Naive thymus-derived CD8-positive, alpha-beta T cell (primary cell): ENCODE results near the gene SPARCL1. TPM values are rescaled to one million over a fixed set of nuclear protein-coding genes. Genes with fewer than 3 reads are reported as not detected.
A peak's percentile ranks its signal among the peaks of the same experiment; 100 is the strongest.
"Not testable (repeated sequence)": the region's sequence is repeated elsewhere in the genome, so short reads cannot be mapped to it uniquely, and the experiment has no call there.

ENCODE experiments used
- ATAC-seq, 2 donors: fragments of 150-1000 bp; cut with Tn5 transposase in 1 of 2; sonication (Bioruptor Pico), chemical (Tn5 transposase) in 1 of 2; 1 replicate in 1 of 2; 2 replicates in 1 of 2; pipeline ENCODE4 v1.10.0; 2021; ENCODE audit warnings: mild to moderate bottlenecking in 2 of 2, moderate library complexity in 2 of 2
- POLR2A ChIA-PET: fragments of 350-600 bp; sonication (Branson Sonifier 250); formaldehyde crosslinking; loops from one replicate; lab custom pipeline; 2021; ENCODE audit warnings: antibody characterized with exemption; lab: Charles Lee
- DNase-seq, 10 donors: peaks; one replicate each; pipeline versions ENCODE4 v3.0.0 to v3.0.0-alpha.2; 2020 to 2022
- H3K27ac Mint-ChIP-seq, 10 donors: one replicate each; pipeline ENCODE4 v1.8.0; 2020 to 2022; ENCODE audit warnings: mild to moderate bottlenecking in 10 of 10, mixed read lengths in 10 of 10, moderate library complexity in 4 of 10, inconsistent platforms in 1 of 10
- H3K27me3 Mint-ChIP-seq, 5 donors: one replicate each; pipeline ENCODE4 v1.8.0; 2021 to 2022; ENCODE audit warnings: mixed read lengths in 5 of 5
- H3K36me3 Mint-ChIP-seq, 3 donors: one replicate each; pipeline ENCODE4 v1.8.0; 2020 to 2022; ENCODE audit warnings: mixed read lengths in 3 of 3, mild to moderate bottlenecking in 2 of 3, inconsistent platforms in 1 of 3
- H3K4me1 Mint-ChIP-seq, 4 donors: one replicate each; pipeline ENCODE4 v1.8.0; 2021 to 2022; ENCODE audit warnings: mixed read lengths in 4 of 4
- H3K4me3 Mint-ChIP-seq, 10 donors: one replicate each; pipeline ENCODE4 v1.8.0; 2020 to 2022; ENCODE audit warnings: mild to moderate bottlenecking in 10 of 10, mixed read lengths in 10 of 10, moderate library complexity in 6 of 10, inconsistent platforms in 1 of 10
- H3K9me3 Mint-ChIP-seq, 9 donors: one replicate each; pipeline ENCODE4 v1.8.0; 2020 to 2022; ENCODE audit warnings: mixed read lengths in 9 of 9, mild to moderate bottlenecking in 3 of 9, inconsistent platforms in 1 of 9, moderate library complexity in 1 of 9
- polyA plus RNA-seq, 3 donors: library from polyadenylated mRNA; unstranded; fragments of 300-500 nt; fragmentation: Illumina TruSeq; gene quantifications; one replicate each; pipeline ENCODE4 v1.2.3, GENCODE V29; 2021
- total RNA-seq, 8 experiments: library from RNA in 2 of 8; stranded (reverse) in 2 of 8; gene quantifications; one replicate each; pipeline ENCODE4 v1.2.3 and lab custom pipeline; 2021 to 2026

The SPARCL1 gene
- total and polyA plus RNA-seq, 5 experiments from 2014 or later, result not detected

- ATAC-seq (no peak), DNase-seq (no peak)
- POLR2A ChIA-PET, result no interaction called here
- Mint-ChIP-seq H3K27ac (no peak overlapping the region), H3K27me3 (peaks cover 0 to 14% (median 0%) of the 10 kb centered on the region in 5 donors), H3K36me3 (peaks cover 0 to 23% (median 0%) of the 10 kb centered on the region in 3 donors), H3K9me3 (peaks cover 0 to 13% (median 5%) of the 10 kb centered on the region in 9 donors), H3K4me1 (no peaks in the 10 kb centered on the region), H3K4me3 (no peak overlapping the region)
These were observed 37.7 kb downstream of the SPARCL1 start for GRCh38 chr4:87491436-87491835.

GRCh38 chr4:87490664-87491369, 38.4 kb downstream of the SPARCL1 start:
- ATAC-seq (no peak), DNase-seq (no peak)
- POLR2A ChIA-PET, result no interaction called here
- no peaks in the 10 kb centered on the region for H3K4me1 Mint-ChIP-seq
- H3K36me3 Mint-ChIP-seq, result peaks cover 0 to 28% (median 0%) of the 10 kb centered on the region in 3 donors
- no peak overlapping the region for H3K27ac Mint-ChIP-seq
- no peak overlapping the region for H3K4me3 Mint-ChIP-seq
- H3K27me3 Mint-ChIP-seq, result peaks cover 0 to 14% (median 0%) of the 10 kb centered on the region in 5 donors
- H3K9me3 Mint-ChIP-seq, result peaks cover 0 to 15% (median 5%) of the 10 kb centered on the region in 9 donors

- Mint-ChIP-seq H3K4me1 (no peaks in the 10 kb centered on the region), H3K27ac (no peak overlapping the region), H3K36me3 (peaks cover 0 to 29% (median 6%) of the 10 kb centered on the region in 3 donors), H3K9me3 (peaks cover 0 to 25% (median 5%) of the 10 kb centered on the region in 9 donors), H3K27me3 (peaks cover 0 to 14% (median 0%) of the 10 kb centered on the region in 5 donors), H3K4me3 (no peak overlapping the region)
- DNase-seq (no peak), ATAC-seq (no peak)
- POLR2A ChIA-PET, result no interaction called here
These were observed 39.5 kb downstream of the SPARCL1 start for GRCh38 chr4:87489678-87490077.

- H3K27me3 Mint-ChIP-seq, result peaks cover 0 to 14% (median 0%) of the 10 kb centered on the region in 5 donors
- not testable (repeated sequence) for H3K4me3 Mint-ChIP-seq
These were observed 40.5 kb downstream of the SPARCL1 start for GRCh38 chr4:87488666-87489065.

GRCh38 chr4:87483247-87483646, 45.9 kb downstream of the SPARCL1 start:
- H3K27me3 Mint-ChIP-seq, DNase-seq, H3K4me1 Mint-ChIP-seq, H3K27ac Mint-ChIP-seq, H3K4me3 Mint-ChIP-seq, ATAC-seq, POLR2A ChIA-PET: not testable (repeated sequence)
- Mint-ChIP-seq H3K9me3 (peaks cover 0 to 24% (median 0%) of the 10 kb centered on the region in 9 donors), H3K36me3 (peaks cover 0 to 18% (median 7%) of the 10 kb centered on the region in 3 donors)

More at GRCh38 chr4:87488666-87489065, 40.5 kb downstream of the SPARCL1 start:
- H3K27ac Mint-ChIP-seq, H3K4me1 Mint-ChIP-seq, ATAC-seq, POLR2A ChIA-PET, DNase-seq: not testable (repeated sequence)
- H3K9me3 Mint-ChIP-seq, result peaks cover 0 to 27% (median 2%) of the 10 kb centered on the region in 9 donors
- peaks cover 0 to 29% (median 7%) of the 10 kb centered on the region in 3 donors for H3K36me3 Mint-ChIP-seq

GRCh38 chr4:87481377-87481776, 47.8 kb downstream of the SPARCL1 start:
- Mint-ChIP-seq H3K27ac (no peak overlapping the region), H3K4me1 (no peaks in the 10 kb centered on the region), H3K9me3 (peaks cover 0 to 17% (median 0%) of the 10 kb centered on the region in 9 donors), H3K4me3 (no peak overlapping the region), H3K36me3 (peaks cover 0 to 9% (median 7%) of the 10 kb centered on the region in 3 donors), H3K27me3 (no peaks in the 10 kb centered on the region)
- DNase-seq (no peak), ATAC-seq (no peak)
- POLR2A ChIA-PET, result no interaction called here

- no peaks in the 10 kb centered on the region for H3K27me3 Mint-ChIP-seq
- no peak for ATAC-seq
These were observed 50.4 kb downstream of the SPARCL1 start for GRCh38 chr4:87478732-87479250.

GRCh38 chr4:87476934-87477333, 52.2 kb downstream of the SPARCL1 start:
- Mint-ChIP-seq H3K27me3 (no peaks in the 10 kb centered on the region), H3K9me3 (no peaks in the 10 kb centered on the region), H3K27ac (no peak overlapping the region), H3K4me1 (no peaks in the 10 kb centered on the region), H3K4me3 (no peak overlapping the region), H3K36me3 (no peaks in the 10 kb centered on the region)
- DNase-seq (no peak), ATAC-seq (no peak)
- POLR2A ChIA-PET, result no interaction called here

More at GRCh38 chr4:87478732-87479250, 50.4 kb downstream of the SPARCL1 start:
- Mint-ChIP-seq H3K27ac (no peak overlapping the region), H3K9me3 (no peaks in the 10 kb centered on the region), H3K4me1 (no peaks in the 10 kb centered on the region), H3K4me3 (no peak overlapping the region), H3K36me3 (peaks cover 0 to 4% (median 0%) of the 10 kb centered on the region in 3 donors)
- POLR2A ChIA-PET, result no interaction called here
- no peak for DNase-seq

GRCh38 chr4:87469390-87469789, 59.8 kb downstream of the SPARCL1 start:
- ATAC-seq (no peak), DNase-seq (no peak)
- POLR2A ChIA-PET, result interaction anchor here (0.6 kb wide), 1 partner anchor 263 kb away, joined by 3 read pairs; no protein-coding TSS in a partner anchor
- Mint-ChIP-seq H3K27me3 (no peaks in the 10 kb centered on the region), H3K9me3 (no peaks in the 10 kb centered on the region), H3K27ac (no peak overlapping the region), H3K4me1 (no peaks in the 10 kb centered on the region), H3K36me3 (no peaks in the 10 kb centered on the region), H3K4me3 (no peak overlapping the region)

- Mint-ChIP-seq H3K9me3 (no peaks in the 10 kb centered on the region), H3K4me3 (no peak overlapping the region), H3K36me3 (no peaks in the 10 kb centered on the region), H3K27ac (no peak overlapping the region), H3K27me3 (no peaks in the 10 kb centered on the region), H3K4me1 (no peaks in the 10 kb centered on the region)
- POLR2A ChIA-PET, result no interaction called here
- ATAC-seq (no peak), DNase-seq (peak in 5 of 10 donors; percentile 6 to 55 (median 40))
These were observed 63.3 kb downstream of the SPARCL1 start for GRCh38 chr4:87465739-87466366.

- no peaks in the 10 kb centered on the region for H3K27me3 Mint-ChIP-seq
- no peaks in the 10 kb centered on the region for H3K4me1 Mint-ChIP-seq
- no peak overlapping the region for H3K4me3 Mint-ChIP-seq
- POLR2A ChIA-PET, result no interaction called here
- H3K27ac Mint-ChIP-seq, result no peak overlapping the region
- peaks cover 9 to 25% (median 19%) of the 10 kb centered on the region in 3 donors for H3K36me3 Mint-ChIP-seq
- ATAC-seq, result no peak
- H3K9me3 Mint-ChIP-seq, result no peaks in the 10 kb centered on the region
- no peak for DNase-seq
These were observed 67.1 kb downstream of the SPARCL1 start for GRCh38 chr4:87462102-87462501.

GRCh38 chr4:87461281-87461700, 67.9 kb downstream of the SPARCL1 start:
- DNase-seq (no peak), ATAC-seq (no peak)
- H3K36me3 Mint-ChIP-seq, result peaks cover 9 to 29% (median 19%) of the 10 kb centered on the region in 3 donors
- H3K9me3 Mint-ChIP-seq, result no peaks in the 10 kb centered on the region
- H3K27me3 Mint-ChIP-seq, result no peaks in the 10 kb centered on the region
- no peak overlapping the region for H3K27ac Mint-ChIP-seq
- no peaks in the 10 kb centered on the region for H3K4me1 Mint-ChIP-seq
- H3K4me3 Mint-ChIP-seq, result no peak overlapping the region
- POLR2A ChIA-PET, result no interaction called here

- no peaks in the 10 kb centered on the region for H3K9me3 Mint-ChIP-seq
- no peak overlapping the region for H3K4me3 Mint-ChIP-seq
- no peaks in the 10 kb centered on the region for H3K27me3 Mint-ChIP-seq
- ATAC-seq, result no peak
- no peak for DNase-seq
- POLR2A ChIA-PET, result no interaction called here
- H3K4me1 Mint-ChIP-seq, result peaks cover 0 to 2% (median 0%) of the 10 kb centered on the region in 4 donors
- H3K36me3 Mint-ChIP-seq, result peaks cover 9 to 50% (median 19%) of the 10 kb centered on the region in 3 donors
- no peak overlapping the region for H3K27ac Mint-ChIP-seq
These were observed 70.3 kb downstream of the SPARCL1 start for GRCh38 chr4:87458913-87459312.
